Endothelial cell of hepatic sinusoid (primary cell): Measurements from ENCODE around the gene MEIOB.
"Not testable (repeated sequence)": the region's sequence is repeated elsewhere in the genome, so short reads cannot be mapped to it uniquely, and the experiment has no call there.

ENCODE experiments used
- in situ Hi-C: cut with HindIII; loops from 2 replicates; pipeline ENCODE4 v1.10.0; 2017; ENCODE audit warnings: low sequenced_read_pairs

The MEIOB gene

GRCh38 chr16:1871974-1872635 lies at the start of gene MEIOB:
MEIOB (minus strand) TSS chr16:1872164; CDS start chr16:1868175, 3,989 bp downstream.
- in situ Hi-C loops, result loop anchor here (25.0 kb wide), 1 partner anchor 290 kb away; the partner anchor contains the start of gene TRAF7

GRCh38 chr16:1920727-1921171 lies 48.8 kb upstream of the MEIOB start:
- in situ Hi-C loops, result no loop called here

GRCh38 chr16:1920122-1920521 lies 48.2 kb upstream of the MEIOB start:
- in situ Hi-C loops, result not testable (repeated sequence)

- in situ Hi-C loops, result loop anchor here (5.0 kb wide), 1 partner anchor 67 kb away; no protein-coding TSS in a partner anchor
Measured at GRCh38 chr16:1919327-1919998, 47.5 kb upstream of the MEIOB start.

- in situ Hi-C loops, result loop anchor here (5.0 kb wide), 1 partner anchor 66 kb away; no protein-coding TSS in a partner anchor
Measured at GRCh38 chr16:1918351-1919326, 46.7 kb upstream of the MEIOB start, which contains the start of gene HS3ST6. HS3ST6 (minus strand) TSS chr16:1918415; CDS start chr16:1918323, 92 bp downstream.

GRCh38 chr16:1917665-1918350 lies 45.8 kb upstream of the MEIOB start:
- in situ Hi-C loops, result loop anchor here (5.0 kb wide), 1 partner anchor 66 kb away; no protein-coding TSS in a partner anchor

- in situ Hi-C loops, result loop anchor here (5.0 kb wide), 1 partner anchor 65 kb away; no protein-coding TSS in a partner anchor
Measured at GRCh38 chr16:1917056-1917664, 45.2 kb upstream of the MEIOB start.

GRCh38 chr16:1916640-1916990 lies 44.7 kb upstream of the MEIOB start:
- in situ Hi-C loops, result loop anchor here (5.0 kb wide), 1 partner anchor 64 kb away; no protein-coding TSS in a partner anchor

GRCh38 chr16:1915732-1916639 lies 44.0 kb upstream of the MEIOB start:
- in situ Hi-C loops, result loop anchor here (5.0 kb wide), 1 partner anchor 64 kb away; no protein-coding TSS in a partner anchor

- in situ Hi-C loops, result loop anchor here (5.0 kb wide), 1 partner anchor 63 kb away; no protein-coding TSS in a partner anchor
Measured at GRCh38 chr16:1914988-1915387, 43.0 kb upstream of the MEIOB start.

- in situ Hi-C loops, result no loop called here
Measured at GRCh38 chr16:1914084-1914608, 42.2 kb upstream of the MEIOB start.

- in situ Hi-C loops, result no loop called here
Measured at GRCh38 chr16:1913327-1914083, 41.5 kb upstream of the MEIOB start.

- in situ Hi-C loops, result no loop called here
Measured at GRCh38 chr16:1912215-1912543, 40.2 kb upstream of the MEIOB start.

GRCh38 chr16:1911467-1912214 lies 39.7 kb upstream of the MEIOB start:
- in situ Hi-C loops, result no loop called here

- in situ Hi-C loops, result no loop called here
Measured at GRCh38 chr16:1909561-1910231, 37.7 kb upstream of the MEIOB start.

- in situ Hi-C loops, result no loop called here
Measured at GRCh38 chr16:1908983-1909382, 37.0 kb upstream of the MEIOB start.
